Fibroblast of lung (primary cell): ENCODE measurements around the gene BBLN. TPM values are rescaled to one million over a fixed set of nuclear protein-coding genes. Genes with fewer than 3 reads are reported as not detected.

ENCODE experiments used
- DNase-seq, 2 donors: peaks; one replicate each; pipeline versions ENCODE4 v3.0.0 to v3.0.0-alpha.2; 2010; ENCODE audit warnings: low read depth in 2 of 2
- H2AFZ ChIP-seq: 2 replicates; pipeline ENCODE4 v1.5.1; 2012; ENCODE audit warnings: low read length, control low read depth, inconsistent platforms
- H3K27ac ChIP-seq: 2 replicates; pipeline ENCODE4 v1.5.1; 2011; ENCODE audit warnings: low read length, control low read depth; ENCODE audit not compliant: insufficient read depth
- H3K27me3 ChIP-seq: 2 replicates; pipeline ENCODE4 v1.5.1; 2011; ENCODE audit warnings: mild to moderate bottlenecking, low read length; ENCODE audit not compliant: control insufficient read depth, insufficient read depth
- H3K36me3 ChIP-seq: 2 replicates; pipeline ENCODE4 v1.5.1; 2011; ENCODE audit warnings: low read length; ENCODE audit not compliant: control insufficient read depth, insufficient read depth
- H3K4me1 ChIP-seq: 2 replicates; pipeline ENCODE4 v1.5.1; 2011; ENCODE audit warnings: low read length; ENCODE audit not compliant: control insufficient read depth, insufficient read depth; ENCODE audit errors: extremely low read depth
- H3K4me2 ChIP-seq: 2 replicates; pipeline ENCODE4 v1.5.1; 2011; ENCODE audit warnings: low read length, control low read depth; ENCODE audit not compliant: insufficient read depth; ENCODE audit errors: extremely low read depth
- H3K4me3 ChIP-seq, 4 experiments: fragments of 200-600 bp in 1 of 4; sonication (generic) in 1 of 4; replicated peaks in 1 of 4; 2 replicates each; pipeline ENCODE4 v1.5.1; 2011 to 2016; ENCODE audit warnings: low read length in 4 of 4, low read depth in 3 of 4, mild to moderate bottlenecking in 3 of 4, control low read depth in 2 of 4, inconsistent platforms in 1 of 4, mixed read lengths in 1 of 4; ENCODE audit not compliant: insufficient read depth in 1 of 4; ENCODE audit errors: control extremely low read depth in 1 of 4
- H3K79me2 ChIP-seq: 2 replicates; pipeline ENCODE4 v1.5.1; 2012; ENCODE audit warnings: mild to moderate bottlenecking, low read length, inconsistent platforms; ENCODE audit not compliant: control insufficient read depth, insufficient read depth
- H3K9ac ChIP-seq: 2 replicates; pipeline ENCODE4 v1.5.1; 2011; ENCODE audit warnings: mild to moderate bottlenecking, low read length, control low read depth; ENCODE audit not compliant: insufficient read depth
- H3K9me3 ChIP-seq: 2 replicates; pipeline ENCODE4 v1.5.1; 2012; ENCODE audit warnings: low read depth, low read length; ENCODE audit not compliant: control insufficient read depth, insufficient read depth
- H4K20me1 ChIP-seq: 2 replicates; pipeline ENCODE4 v1.5.1; 2011; ENCODE audit warnings: low read length; ENCODE audit not compliant: control insufficient read depth, insufficient read depth; ENCODE audit errors: extremely low read depth
- CTCF ChIP-seq, 2 donors: IDR thresholded peaks in 1 of 2; conservative IDR thresholded peaks in 1 of 2; 1 replicate in 1 of 2; 2 replicates in 1 of 2; pipeline ENCODE4 v1.5.1; 2011 to 2012; ENCODE audit warnings: low read length in 2 of 2, control low read depth in 1 of 2, inconsistent platforms in 1 of 2, low read depth in 1 of 2, mild to moderate bottlenecking in 1 of 2
- EZH2 ChIP-seq: IDR thresholded peaks from 2 replicates; pipeline ENCODE4 v1.5.1; 2012; ENCODE audit warnings: low read length, control low read depth, mild to moderate bottlenecking; ENCODE audit errors: missing control alignments
- polyA plus RNA-seq, 2 donors: library from polyadenylated mRNA; depleted of rRNA in 1 of 2; stranded (reverse) in 1 of 2; unstranded in 1 of 2; fragments of >200 nt; gene quantifications; 2 replicates each; pipeline ENCODE4 v1.2.1, GENCODE V29; 2011 to 2012; ENCODE audit warnings: missing spikeins in 1 of 2
- total RNA-seq: library from RNA; depleted of rRNA; stranded (reverse); fragments of >200 nt; gene quantifications from 2 replicates; pipeline ENCODE4 v1.2.1, GENCODE V29; 2014

Gene BBLN
- total and polyA plus RNA-seq, 2 donors (not counting 1 experiment from before 2014, with no cell fraction given) = 23.8 to 29.4 TPM

- H3K27ac ChIP-seq = no peak overlapping the region
- no peaks in the 10 kb centered on the region for H3K9me3 ChIP-seq
- H3K4me3 ChIP-seq = no peak overlapping the region
- H3K4me2 ChIP-seq = no peak overlapping the region
- H4K20me1 ChIP-seq = no peaks in the 10 kb centered on the region
- no peaks in the 10 kb centered on the region for H3K27me3 ChIP-seq
- no peak for TF ChIP-seq CTCF (conservative IDR thresholded peaks at IDR 0.05 in 1 of 2, IDR thresholded peaks at IDR 0.05 in 1 of 2; ENCODE audit: low read depth in 1 of 2, low read length in 2 of 2)
- no peak for TF ChIP-seq EZH2
- H3K4me1 ChIP-seq = no peaks in the 10 kb centered on the region
- H3K79me2 ChIP-seq = no peaks in the 10 kb centered on the region
- H3K36me3 ChIP-seq = peaks cover 26% of the 10 kb centered on the region
- H2AFZ ChIP-seq = no peak overlapping the region
- H3K9ac ChIP-seq = no peak overlapping the region
- DNase-seq = no peak
Measured at GRCh38 chr9:128169492-128169891, 9.4 kb downstream of the BBLN start.

DNA sequence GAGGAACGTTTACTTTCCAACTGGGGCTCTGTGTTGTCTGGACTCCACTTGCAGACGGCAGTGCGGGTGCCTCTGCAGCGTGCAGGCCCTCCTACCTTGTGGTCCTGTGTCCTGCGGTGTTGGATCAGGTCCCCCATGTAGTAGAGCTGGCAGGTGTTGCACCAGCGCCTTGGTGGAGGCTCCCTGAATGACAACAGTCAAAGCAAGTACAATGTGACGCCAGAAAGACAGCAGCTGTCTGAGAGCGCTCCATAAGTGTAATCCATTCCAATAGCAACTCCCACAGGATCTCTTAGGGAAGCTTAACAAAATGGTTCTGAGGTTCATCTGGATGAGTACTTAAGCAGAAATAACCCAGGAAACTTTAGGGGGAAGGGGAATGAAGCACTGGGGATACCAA lies 9.9 kb downstream of the BBLN start:
- Histone ChIP-seq H3K9ac (no peak overlapping the region), H3K4me1 (no peaks in the 10 kb centered on the region), H3K4me2 (no peak overlapping the region), H4K20me1 (no peaks in the 10 kb centered on the region), H3K9me3 (no peaks in the 10 kb centered on the region), H3K36me3 (peaks cover 26% of the 10 kb centered on the region), H3K4me3 (no peak overlapping the region), H3K27ac (no peak overlapping the region), H3K79me2 (no peaks in the 10 kb centered on the region), H2AFZ (no peak overlapping the region), H3K27me3 (no peaks in the 10 kb centered on the region)
- DNase-seq = no peak
- no peak for TF ChIP-seq EZH2

DNA sequence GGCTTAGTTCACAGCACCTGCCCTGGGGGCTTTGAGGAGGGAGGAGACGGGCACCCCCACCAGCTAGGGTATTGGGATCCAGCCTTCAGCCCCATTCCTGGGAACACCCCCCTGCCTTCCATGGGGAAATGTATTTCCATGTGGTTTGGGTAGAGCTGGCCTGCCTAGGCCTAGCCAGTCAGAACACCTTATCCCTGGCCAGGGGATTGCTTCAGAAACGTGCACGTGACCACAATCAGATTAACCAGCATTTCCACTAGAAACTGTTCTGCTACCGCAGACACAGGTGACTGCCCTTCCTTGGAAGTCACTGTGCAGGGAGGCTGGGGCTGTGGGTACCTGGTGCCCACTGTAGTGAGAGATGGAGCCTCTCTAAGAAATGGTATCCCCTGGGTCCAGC lies 14.0 kb downstream of the BBLN start:
- Histone ChIP-seq H3K4me2 (no peak overlapping the region), H4K20me1 (no peaks in the 10 kb centered on the region), H3K27ac (no peak overlapping the region), H3K9me3 (no peaks in the 10 kb centered on the region), H3K36me3 (peaks cover 34% of the 10 kb centered on the region), H3K27me3 (no peaks in the 10 kb centered on the region), H2AFZ (no peak overlapping the region), H3K9ac (no peak overlapping the region), H3K4me1 (no peaks in the 10 kb centered on the region), H3K4me3 (no peak overlapping the region), H3K79me2 (no peaks in the 10 kb centered on the region)
- TF ChIP-seq CTCF (conservative IDR thresholded peaks at IDR 0.05 in 1 of 2, IDR thresholded peaks at IDR 0.05 in 1 of 2; ENCODE audit: low read depth in 1 of 2, low read length in 2 of 2) (no peak), EZH2 (no peak)
- no peak for DNase-seq
